Stimulated activated CD8-positive, alpha-beta memory T cell treated with anti-CD3 and anti-CD28 coated beads, Interleukin-15, amount 100 ng/mL, for 1 hour (primary cell): Measurements from ENCODE around the gene TBC1D1.

Experiments used
- DNase-seq: peaks from one replicate; pipeline ENCODE4 v3.0.0-alpha.2; 2020; ENCODE audit warnings: low read depth

Gene TBC1D1

DNA sequence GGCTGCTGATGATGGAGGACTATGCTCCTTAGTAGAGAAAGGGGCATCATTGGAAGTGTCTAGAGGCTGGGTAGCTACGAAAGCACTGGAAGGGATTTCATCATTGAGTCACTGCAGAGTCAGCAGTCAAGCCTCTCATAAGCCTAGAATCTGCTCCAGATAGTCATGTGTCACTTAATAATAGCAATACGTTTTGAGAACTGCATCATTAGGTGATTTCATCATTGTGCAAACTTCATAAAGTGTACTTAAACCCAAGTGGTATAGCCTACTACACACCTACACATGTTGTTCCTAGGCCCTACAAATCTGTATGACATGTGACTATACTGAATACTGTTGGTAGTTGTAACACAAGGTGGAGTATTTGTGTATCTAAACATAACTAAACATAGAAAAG is 234.9 kb downstream of the TBC1D1 start:
- DNase-seq = no peak

DNA sequence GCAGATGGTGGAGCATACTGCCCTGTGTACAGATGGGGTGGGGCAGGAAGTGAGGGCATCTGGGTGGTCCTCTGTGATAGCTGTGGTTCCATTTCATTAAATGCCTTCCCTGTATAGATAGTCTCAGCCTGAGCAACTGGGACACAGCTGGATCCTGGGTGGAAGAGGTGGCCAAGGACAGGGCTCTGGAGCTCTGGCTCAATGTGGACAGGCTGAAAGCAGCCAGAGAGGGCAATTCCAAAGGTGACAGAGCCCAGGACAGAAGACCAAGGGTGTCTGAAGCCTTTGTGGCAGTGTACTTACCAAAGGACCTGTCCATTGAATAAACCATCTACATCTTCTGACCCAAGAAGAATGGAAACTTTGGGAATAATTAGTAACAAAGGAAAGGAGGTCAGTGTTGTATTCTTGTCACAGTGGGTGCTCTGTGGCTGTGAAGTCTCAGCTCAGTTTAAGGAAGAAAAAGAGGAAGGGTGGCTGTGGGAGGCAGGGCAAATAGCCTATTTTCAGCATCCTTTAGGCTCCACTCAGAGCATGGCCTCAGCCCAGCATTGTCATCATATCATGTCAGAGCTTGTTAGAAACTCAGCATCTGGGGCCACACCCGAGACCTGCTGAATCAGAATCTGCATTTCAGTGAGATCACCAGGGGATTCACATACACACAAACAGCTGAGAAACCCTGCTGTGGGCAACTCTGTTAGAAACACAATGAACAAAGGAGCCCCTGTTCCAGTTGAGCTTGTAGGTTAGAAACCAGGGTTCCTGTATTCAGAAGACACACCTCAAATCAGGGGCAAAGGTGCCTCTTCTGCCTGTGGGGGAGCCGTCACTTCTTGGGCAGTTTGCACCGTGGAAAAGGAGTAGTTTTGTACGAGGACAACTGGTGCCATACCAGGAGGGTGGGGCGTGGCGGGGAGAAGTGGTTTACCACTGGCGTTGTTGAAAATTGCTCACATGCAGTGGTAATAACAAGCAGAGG is 237.9 kb downstream of the TBC1D1 start:
- peak; percentile 24 for DNase-seq

DNA sequence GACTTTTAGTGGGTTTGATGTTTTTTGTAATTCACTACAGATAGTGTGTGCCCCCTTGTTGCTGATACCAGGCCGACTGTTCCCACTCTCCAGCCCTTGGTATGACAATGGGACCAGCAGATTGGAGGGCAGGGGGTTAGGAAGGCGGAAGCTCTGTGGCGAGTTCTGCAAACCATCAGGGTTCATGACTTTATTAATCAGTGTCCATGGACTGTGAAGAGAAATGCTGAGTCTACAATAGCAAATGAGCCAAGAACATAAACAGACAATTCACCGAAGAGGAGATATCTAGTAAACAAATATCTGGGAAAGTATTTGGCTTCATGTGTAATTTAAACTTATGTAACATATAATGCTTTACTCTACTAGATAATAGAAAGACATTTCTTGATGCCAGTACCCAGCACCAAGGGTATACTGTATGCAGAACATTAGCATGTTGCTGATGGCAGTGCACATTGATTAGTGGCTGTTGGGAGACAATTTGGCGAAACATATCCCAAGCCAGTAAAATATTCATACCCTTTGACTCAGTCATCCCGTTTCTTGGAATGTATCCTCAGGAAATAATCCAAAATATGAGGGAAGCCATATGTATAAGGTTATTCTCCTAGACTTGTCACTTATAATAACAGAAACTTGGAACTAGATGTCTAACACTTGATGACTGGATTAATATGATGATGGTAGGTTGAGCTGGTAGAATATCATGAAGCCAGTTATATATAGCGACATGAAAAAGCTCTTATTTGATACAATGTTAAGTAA is 238.8 kb downstream of the TBC1D1 start:
- DNase-seq = no peak

DNA sequence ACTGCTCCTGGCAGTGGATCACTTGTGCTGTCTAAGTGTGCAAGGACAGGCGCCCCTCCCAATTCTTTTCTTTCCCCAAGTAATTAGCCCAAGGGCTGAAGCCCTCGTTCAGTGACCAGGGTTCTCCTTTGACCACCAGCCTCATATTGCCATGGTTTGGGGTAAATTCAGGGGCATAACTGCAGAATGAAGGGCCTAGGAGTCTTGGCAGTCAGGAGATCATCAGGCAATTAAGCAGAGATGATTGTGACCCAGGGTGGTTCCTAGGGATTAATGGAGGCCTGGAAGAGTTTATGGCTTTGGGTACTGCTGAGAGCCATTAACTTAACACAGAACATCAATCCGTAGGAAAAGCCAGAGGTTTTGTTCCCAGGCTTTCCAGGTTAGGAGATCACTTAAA is 240.0 kb downstream of the TBC1D1 start:
- DNase-seq = no peak

DNA sequence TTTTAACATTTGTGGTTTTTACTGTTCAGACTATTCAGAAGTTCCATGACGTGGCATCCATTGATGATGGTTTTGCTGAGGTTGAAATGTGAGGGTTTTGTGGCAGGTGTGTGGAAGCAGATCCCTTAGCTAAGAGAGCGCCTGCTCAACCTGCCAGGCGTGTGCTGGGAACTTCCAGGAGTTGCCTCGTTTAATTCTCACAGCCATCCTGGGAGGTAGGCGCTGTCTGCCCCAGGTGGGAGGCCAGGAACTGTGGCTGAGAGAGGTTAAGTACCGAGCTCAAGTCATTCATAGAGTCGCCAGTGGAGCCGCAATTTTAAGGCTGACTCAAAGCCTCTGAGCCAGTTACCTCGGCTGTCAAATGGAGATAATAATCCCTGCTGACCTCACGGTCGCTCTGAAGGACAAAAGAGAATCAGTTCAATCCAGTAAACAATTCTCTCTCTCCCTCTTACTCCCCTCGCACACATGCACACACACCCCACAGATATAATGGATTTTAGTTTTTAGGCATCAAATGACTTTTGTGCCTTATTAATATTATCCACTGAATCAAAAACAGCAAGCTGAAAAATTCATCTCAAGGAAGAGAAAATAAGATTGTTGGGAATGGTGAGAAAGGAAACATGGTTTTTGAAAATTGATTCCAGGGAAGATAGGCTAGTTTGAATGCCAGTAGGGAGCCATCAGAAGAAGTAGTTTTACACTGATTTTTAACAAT is 240.6 kb downstream of the TBC1D1 start:
- peak; percentile 51 for DNase-seq

DNA sequence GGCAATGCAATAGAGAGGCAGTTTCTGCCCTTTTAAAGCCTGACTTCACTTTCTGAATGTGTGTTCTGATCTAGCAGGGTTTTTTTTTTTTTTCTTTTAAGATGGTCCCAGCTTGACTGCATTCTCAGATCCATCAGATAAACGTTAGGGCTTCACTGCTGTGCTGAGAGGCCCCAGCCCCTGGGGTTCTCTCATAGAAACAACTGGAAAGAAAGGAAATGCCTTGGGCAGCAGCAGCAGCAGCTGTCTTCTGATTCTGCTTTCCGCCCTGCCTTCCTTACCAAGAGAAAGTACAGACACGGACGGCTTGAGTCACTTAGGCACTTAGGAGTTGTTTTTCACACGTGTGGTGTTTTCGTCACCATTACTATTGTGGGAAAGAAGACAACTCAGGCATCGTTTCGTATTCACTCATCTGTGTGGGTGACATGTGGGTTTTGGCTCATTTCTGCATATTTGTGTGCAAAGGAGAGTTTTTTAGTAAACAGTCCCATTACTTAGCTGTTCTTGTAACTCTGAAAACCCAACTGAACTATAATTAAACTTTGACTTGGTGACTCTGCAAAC is 241.3 kb downstream of the TBC1D1 start:
- DNase-seq = peak; percentile 24

DNA sequence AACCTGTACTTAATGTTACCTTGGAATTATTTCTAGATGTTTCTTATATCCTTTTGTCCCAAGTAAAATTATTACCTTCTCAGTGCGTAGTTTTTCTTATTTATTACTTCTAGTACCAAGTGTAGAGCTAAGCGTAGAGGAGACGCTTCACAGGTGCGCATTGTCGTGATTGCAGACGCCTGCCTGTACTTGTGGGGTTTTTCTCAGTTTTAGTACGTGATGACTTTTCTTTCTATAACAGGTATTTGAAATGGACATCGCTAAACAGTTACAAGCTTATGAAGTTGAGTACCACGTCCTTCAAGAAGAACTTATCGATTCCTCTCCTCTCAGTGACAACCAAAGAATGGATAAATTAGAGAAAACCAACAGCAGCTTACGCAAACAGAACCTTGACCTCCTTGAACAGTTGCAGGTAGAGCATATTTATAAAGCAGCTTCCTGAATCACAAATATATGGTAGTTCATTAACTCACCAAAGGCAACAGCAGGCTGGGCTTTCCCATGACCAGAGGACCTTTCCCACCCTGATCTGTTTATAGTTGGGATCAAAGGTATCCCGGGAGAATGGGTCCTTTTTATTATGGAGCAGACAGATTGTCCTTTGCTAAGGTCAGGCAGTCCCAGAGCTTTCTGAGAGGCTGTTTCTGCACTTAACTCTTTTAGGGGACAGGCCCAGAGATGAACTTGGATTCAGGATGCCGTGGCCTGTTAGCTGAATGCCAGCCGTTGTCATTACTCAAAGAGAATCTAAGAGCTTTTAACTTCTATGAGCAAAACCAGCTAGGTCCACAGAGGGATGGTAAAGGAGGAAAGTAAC is 242.2 kb downstream of the TBC1D1 start:
- no peak for DNase-seq

DNA sequence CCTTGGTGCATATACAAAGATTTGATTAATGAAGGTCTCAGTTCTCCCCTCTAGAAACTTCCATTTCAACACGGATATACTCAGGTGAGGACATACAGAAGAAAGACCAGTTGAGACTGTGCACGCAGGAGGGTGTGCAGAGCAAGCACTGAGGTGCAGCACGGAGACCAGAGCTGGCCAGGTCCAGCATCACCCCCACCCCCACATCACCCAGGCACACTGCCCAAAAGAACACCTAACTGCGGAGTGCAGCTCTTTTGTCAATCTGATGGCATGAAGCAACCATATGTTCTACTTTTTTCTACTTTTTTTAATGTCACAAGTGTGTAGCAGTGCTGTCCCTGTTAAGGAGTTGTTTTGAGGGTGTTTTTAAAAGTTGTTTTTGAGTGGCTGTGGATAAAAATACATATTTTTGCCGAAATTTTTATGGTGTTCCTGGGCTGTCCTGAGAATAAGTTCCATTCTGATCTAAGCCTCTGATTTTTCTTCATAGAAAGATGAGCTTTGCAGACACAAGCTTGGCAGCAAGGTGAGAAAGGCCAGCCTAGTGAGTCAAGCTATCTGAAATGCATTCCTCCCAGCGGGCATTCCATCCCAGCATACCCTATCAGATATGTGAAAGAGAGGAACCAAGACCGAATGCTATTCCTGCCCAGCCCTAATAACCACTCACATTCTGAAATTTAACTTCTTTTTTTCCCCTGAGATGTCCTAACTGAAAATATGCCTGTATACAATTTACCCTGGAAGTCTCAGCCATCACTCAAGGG is 243.0 kb downstream of the TBC1D1 start:
- no peak for DNase-seq

DNA sequence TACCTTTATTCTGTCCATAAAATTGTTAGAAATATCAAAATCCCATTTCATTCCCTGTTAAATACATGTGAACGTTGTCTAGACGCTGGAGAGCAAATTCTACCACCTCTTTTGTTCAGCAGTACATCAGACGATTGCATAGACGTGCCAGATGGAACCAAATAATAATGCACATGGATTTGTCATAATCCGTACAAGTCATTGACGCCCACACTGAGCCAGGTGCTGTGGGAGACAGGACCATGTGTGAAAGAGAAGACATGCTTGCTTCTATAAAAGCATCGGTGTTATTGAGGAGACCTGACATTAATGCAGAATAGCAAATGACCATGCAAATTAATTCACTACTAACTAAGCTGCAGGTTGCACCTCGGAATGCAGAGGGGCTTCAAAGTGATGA is 244.3 kb downstream of the TBC1D1 start:
- no peak for DNase-seq

DNA sequence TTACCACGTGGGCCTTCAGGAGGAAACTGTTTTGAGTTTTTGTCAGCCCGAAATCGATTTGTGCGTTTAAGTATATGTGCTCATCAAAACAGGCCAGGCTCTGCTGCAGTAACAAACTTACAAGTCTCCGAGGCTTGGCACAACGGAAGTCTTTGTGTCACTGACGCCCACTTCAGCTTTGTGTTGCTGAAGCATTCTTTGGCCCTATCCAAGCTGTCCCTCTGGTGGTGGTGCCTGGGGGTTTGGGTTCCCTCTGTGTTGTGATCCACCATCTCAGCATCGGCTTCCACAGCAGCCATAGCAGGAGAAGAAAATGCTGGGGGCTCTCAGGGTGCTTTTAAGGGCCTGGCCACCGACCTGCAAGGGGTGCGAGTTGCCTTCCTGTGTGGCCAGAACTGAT is 245.7 kb downstream of the TBC1D1 start:
- no peak for DNase-seq

DNA sequence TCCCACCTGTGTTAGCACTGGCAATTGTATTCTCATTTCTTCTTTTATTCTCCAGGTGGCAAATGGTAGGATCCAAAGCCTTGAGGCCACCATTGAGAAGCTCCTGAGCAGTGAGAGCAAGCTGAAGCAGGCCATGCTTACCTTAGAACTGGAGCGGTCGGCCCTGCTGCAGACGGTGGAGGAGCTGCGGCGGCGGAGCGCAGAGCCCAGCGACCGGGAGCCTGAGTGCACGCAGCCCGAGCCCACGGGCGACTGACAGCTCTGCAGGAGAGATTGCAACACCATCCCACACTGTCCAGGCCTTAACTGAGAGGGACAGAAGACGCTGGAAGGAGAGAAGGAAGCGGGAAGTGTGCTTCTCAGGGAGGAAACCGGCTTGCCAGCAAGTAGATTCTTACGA is 246.2 kb downstream of the TBC1D1 start:
- DNase-seq = no peak

DNA sequence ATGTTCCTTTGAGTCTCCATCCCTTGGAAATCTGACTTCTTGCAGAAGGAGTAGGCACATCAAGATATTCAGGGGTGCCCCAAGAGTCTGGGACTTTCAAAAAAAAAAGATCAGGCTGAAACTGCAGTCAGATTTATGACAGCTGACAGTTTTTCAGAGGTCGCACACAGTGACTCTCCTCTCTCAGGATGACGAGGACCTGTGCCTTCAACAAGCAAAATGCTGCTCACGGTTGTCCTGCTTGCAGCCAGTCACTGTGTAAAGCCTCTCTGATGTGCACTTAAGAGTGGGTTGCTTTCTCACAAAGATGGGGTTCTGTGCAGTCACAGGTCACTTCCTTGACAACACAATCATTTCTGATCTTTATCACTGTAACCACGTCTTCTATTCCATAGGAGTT is 247.5 kb downstream of the TBC1D1 start:
- no peak for DNase-seq

DNA sequence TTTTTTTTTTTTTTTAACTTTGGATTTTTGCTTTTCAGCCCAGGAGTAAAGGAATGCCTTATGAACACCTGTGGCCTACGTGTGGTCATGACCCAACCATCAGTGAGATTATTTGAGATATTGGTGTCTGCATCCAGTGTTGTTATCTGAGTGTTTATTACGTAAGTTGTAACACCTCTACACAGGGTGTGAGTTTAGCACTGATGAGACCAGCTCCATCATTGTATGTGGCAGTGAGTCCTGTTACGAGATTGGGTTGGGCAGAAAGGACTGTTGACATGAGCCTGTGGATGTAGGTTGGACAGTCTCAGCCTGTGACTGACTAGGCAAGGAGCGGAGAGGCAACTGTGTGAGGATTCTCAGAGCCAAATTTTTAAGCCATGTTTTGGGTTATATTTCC is 248.3 kb downstream of the TBC1D1 start:
- DNase-seq = no peak

DNA sequence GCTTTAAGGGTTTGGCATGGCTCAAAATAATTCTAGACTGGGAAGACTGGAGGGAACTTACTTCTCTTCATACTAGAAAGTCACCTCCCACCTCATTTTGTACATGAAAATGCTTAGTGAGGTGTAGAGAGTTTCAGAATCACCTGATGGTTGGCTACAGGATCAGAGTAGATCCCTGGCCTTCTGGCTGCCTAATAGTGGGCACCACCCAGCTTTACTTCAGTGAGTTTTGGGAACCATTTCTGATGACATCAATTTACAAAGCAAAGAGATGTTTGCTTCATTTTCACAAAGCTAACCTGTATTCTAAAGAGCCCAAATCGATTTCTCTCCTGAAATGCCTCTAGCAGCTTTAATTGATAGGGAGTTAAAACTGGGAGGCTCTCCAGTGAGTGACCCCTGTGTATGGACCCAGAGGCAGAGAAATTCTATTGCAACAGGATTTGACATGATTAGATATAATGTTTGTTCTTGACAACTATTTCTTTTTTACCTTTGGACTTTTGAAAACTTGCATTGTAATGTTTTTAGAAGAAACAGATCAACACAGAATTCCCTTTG is 249.8 kb downstream of the TBC1D1 start:
- no peak for DNase-seq

DNA sequence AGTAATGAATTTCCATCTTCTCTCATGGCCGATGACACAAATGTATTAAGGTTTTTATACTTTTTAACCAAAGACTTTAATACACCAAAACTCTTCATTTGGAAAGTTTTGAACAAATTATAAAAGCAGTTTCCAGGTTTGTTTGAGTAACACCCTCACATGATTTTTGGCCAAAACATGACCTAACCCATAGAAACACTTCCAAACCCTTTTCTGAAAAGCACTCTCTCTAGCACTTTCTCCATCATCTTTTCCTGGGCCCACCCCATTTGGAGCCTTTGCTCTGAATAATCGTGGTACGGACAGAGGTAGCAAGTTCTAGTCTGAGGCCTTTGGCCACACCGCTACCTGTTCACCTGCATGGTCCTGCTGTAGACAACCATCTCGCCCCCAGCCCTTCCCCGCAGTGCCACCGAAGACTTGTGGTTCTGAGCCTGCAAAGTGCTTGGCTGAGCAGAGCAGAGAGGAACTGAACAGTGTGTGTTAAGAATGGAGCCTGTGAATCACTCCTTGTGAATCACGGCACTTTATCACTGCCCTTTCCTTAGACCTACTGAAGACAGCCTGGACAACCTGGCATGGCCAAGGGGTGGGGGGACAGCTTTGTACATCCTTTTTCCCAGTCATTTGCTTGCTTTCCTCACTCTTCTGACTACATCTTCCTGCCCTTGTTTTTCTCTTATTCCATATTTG is 251.1 kb downstream of the TBC1D1 start:
- no peak for DNase-seq

DNA sequence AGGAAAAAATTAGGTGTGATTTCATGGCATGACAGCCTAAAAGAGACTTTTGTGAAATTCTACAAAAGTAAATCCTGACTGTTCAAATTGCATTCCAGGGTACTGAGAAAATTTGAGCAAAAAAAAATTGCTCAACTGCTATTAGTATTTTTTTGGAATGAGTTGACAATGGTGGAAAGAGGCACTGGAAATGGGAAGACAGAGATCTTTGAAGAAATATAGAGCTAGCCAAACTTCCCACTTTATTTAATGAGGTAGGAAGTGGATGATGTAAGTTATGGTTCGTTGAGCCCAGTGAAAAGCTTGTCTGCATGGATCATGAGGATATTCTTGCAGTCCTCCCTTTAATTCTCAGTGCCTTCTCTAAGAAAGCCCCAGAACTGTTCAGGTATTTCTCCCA is 253.1 kb downstream of the TBC1D1 start:
- DNase-seq = no peak

DNA sequence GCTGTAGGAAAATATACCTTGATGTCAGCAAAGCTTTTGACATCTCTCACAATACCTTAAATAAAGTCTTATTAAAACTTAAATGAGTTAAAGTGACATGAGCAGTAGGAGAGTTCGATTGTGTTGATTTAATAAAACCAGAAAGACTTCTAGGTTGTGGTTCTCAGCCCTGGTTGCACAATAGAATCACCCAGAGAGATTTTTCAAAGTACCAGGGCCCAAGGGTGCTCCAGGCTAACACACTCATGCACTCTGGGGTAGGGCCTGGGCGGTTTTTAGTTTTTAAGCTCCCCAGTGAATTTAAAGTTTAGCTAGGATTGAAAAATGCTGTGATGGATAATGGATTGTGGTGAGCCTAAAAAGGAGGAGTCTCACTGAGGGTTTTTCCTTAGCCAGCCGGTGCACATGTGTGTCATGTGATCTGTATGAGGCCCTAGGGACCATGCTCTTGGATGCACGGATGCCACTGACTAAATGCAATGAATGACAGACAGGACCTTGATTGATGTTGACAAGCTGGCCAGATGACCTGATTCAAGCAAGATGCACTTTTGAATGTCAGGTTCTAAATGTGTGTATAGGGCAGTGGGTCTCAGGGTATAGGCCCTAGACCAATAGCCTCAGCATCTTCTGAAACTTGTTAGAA is 254.3 kb downstream of the TBC1D1 start:
- no peak for DNase-seq

DNA sequence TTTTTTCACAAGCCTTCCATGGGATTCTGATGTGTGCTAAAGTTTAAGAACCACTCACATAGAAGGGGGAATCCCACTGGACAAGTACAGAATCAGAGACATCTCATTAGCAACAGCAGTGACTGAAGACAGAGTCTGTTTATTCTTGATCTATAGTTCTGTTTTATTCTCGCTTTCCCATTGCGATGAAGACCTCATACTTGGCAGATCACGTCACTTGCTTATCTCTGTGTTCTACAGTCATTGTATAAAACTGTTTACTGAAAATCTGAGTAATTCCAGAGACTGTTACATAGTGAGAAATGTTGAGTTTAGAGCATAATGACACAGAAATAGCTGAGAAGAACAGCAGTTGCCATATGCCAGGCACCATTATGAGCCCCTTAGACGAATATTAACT is 254.9 kb downstream of the TBC1D1 start:
- DNase-seq = no peak

DNA sequence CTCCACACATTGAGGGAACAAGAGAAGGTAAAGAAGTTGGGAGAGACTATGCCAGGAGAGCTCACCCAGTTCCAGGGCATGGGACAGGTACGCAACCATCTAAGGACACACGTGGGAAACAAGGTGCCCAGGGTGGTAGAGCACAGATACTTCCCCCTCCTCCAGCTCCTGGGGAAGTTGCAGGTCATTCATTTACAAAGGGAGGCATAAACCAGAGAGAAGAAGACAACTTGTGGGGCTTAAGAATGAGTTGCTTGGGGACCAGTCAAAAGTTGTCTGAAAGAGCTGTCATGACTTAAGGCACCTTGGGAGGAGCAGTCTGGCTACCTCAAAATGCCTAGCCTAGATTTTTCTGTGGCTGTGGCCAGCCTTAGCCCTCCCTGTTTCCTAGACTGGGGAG is 255.5 kb downstream of the TBC1D1 start:
- no peak for DNase-seq
